Keratinocyte (primary cell): ENCODE data around the gene SLC17A5.

Source experiments
- CTCF ChIP-seq, 3 experiments: IDR thresholded peaks in 1 of 3; conservative IDR thresholded peaks in 1 of 3; optimal IDR thresholded peaks in 1 of 3; 2 replicates in 2 of 3; 3 replicates in 1 of 3; pipeline versions ENCODE3 to v1.5.1; 2011; ENCODE audit warnings: low read length in 3 of 3, mild to moderate bottlenecking in 3 of 3, moderate library complexity in 2 of 3, control low read depth in 1 of 3, inconsistent platforms in 1 of 3; ENCODE audit not compliant: insufficient read depth in 2 of 3; ENCODE audit errors: extremely low read depth in 1 of 3
- EZH2 ChIP-seq: IDR thresholded peaks from one replicate; pipeline ENCODE4 v1.6.1; 2012; ENCODE audit warnings: inconsistent platforms, mild to moderate bottlenecking, low read length, moderate library complexity

GRCh38 chr6:73652637-73653570, 888 bp downstream of the SLC17A5 start:
- TF ChIP-seq CTCF (optimal IDR thresholded peaks at IDR 0.05 in 1 of 3, IDR thresholded peaks at IDR 0.05 in 1 of 3, conservative IDR thresholded peaks at IDR 0.05 in 1 of 3; ENCODE audit: extremely low read depth in 1 of 3, insufficient read depth in 2 of 3, low read length in 3 of 3) (peak; percentile 10 to 36 (median 29)), EZH2 (no peak)
